Spleen (tissue), 11 donors: ENCODE data around the gene ADNP. TPM values are rescaled to one million over a fixed set of nuclear protein-coding genes. Genes with fewer than 3 reads are reported as not detected.

ENCODE experiments used
- DNase-seq: peaks from one replicate; pipeline ENCODE4 v3.0.0-alpha.2; 2020
- H3K27ac ChIP-seq, 8 donors: fragments of 200-600 bp; sonication (generic) in 7 of 8; 1 replicate in 4 of 8; 2 replicates in 4 of 8; pipeline versions ENCODE4 v1.5.0 to v1.8.0; 2016 to 2021; ENCODE audit warnings: inconsistent platforms in 4 of 8, mild to moderate bottlenecking in 4 of 8, moderate library complexity in 1 of 8
- H3K27me3 ChIP-seq, 7 donors: fragments of 200-600 bp; sonication (generic) in 6 of 7; replicated peaks in 1 of 7; 1 replicate in 4 of 7; 2 replicates in 3 of 7; pipeline versions ENCODE4 v1.5.0 to v1.8.0; 2016 to 2021; ENCODE audit warnings: inconsistent platforms in 3 of 7, mild to moderate bottlenecking in 1 of 7
- H3K36me3 ChIP-seq, 6 donors: fragments of 200-600 bp; sonication (generic) in 5 of 6; 1 replicate in 4 of 6; 2 replicates in 2 of 6; pipeline versions ENCODE4 v1.5.0 to v1.8.0; 2016 to 2021; ENCODE audit warnings: inconsistent platforms in 2 of 6
- H3K4me1 ChIP-seq, 6 donors: fragments of 200-600 bp; sonication (generic) in 5 of 6; 1 replicate in 3 of 6; 2 replicates in 3 of 6; pipeline versions ENCODE4 v1.5.0 to v1.8.0; 2016 to 2021; ENCODE audit warnings: inconsistent platforms in 3 of 6
- H3K4me3 ChIP-seq, 8 donors: fragments of 200-600 bp; sonication (generic) in 7 of 8; 1 replicate in 4 of 8; 2 replicates in 4 of 8; pipeline versions ENCODE4 v1.5.0 to v1.8.0; 2016 to 2021; ENCODE audit warnings: inconsistent platforms in 4 of 8, mild to moderate bottlenecking in 4 of 8, moderate library complexity in 2 of 8
- H3K9me3 ChIP-seq, 8 donors: fragments of 200-600 bp; sonication (generic) in 7 of 8; 1 replicate in 4 of 8; 2 replicates in 4 of 8; pipeline versions ENCODE4 v1.5.0 to v1.8.0; 2016 to 2021; ENCODE audit warnings: inconsistent platforms in 4 of 8
- CTCF ChIP-seq, 11 experiments: fragments of 200-600 bp in 7 of 11; fragments of 450-650 bp in 4 of 11; sonication (generic) in 4 of 11; IDR thresholded peaks in 8 of 11; conservative IDR thresholded peaks in 3 of 11; 1 replicate in 7 of 11; 2 replicates in 4 of 11; pipeline versions ENCODE4 v1.4.0 to v1.8.0; 2016 to 2021; ENCODE audit warnings: antibody characterized with exemption in 11 of 11, inconsistent platforms in 4 of 11, mild to moderate bottlenecking in 1 of 11
- POLR2A ChIP-seq, 3 donors: fragments of 450-650 bp; IDR thresholded peaks; one replicate each; pipeline ENCODE4 v1.5.1; 2017; ENCODE audit warnings: antibody characterized with exemption in 3 of 3, mild to moderate bottlenecking in 1 of 3
- POLR2AphosphoS5 ChIP-seq, 3 donors: sonication (generic); formaldehyde crosslinking; IDR thresholded peaks; one replicate each; pipeline ENCODE4 v1.5.1; 2017; ENCODE audit warnings: antibody characterized with exemption in 3 of 3
- WGBS, 5 donors: extraction: QIAGEN DNeasy Blood & Tissue Kit in 3 of 5; methylation state at CpG; one replicate each; pipeline versions ENCODE4 v1.1.5 to v1.1.7; 2013 to 2018; 5-methylcytosine and 5-hydroxymethylcytosine counted together
- intact Hi-C: fragments of 100-400 bp; cut with DNase I; formaldehyde crosslinking; loops from one replicate; pipeline ENCODE4 v1.15.0; 2023; ENCODE audit warnings: low total_unique reads
- polyA plus RNA-seq, 3 donors: library from polyadenylated mRNA; stranded (reverse); fragments of 200-250 nt; gene quantifications; one replicate each; pipeline ENCODE4 v1.2.1, GENCODE V29; 2013
- total RNA-seq, 7 donors: library from RNA; depleted of rRNA in 3 of 7; stranded (reverse); fragments of >200 nt in 3 of 7; fragmentation: NEBNext Ultra II Directional in 4 of 7; extraction: Animal tissue kit (Norgen Biotek cat#: 25700) in 4 of 7; gene quantifications; one replicate each; pipeline versions ENCODE4 v1.1.0 to v1.2.1, GENCODE V29; 2016 to 2021
- donor health status: healthy with polysubstance abuse.
- donor health status: DM: no; HTN: no; CAD: no; lungs with moderate emphysema.
- donor health status: DM: no; HTN: no; CAD: no.
- donor health status: Bipolar disorder and iron deficiency.
- donor health status: healthy.
- donor health status: DM: no; HTN: no; CAD: no.
- donor health status: DM: yes; HTN: yes; CAD: no.

Gene ADNP
- total and polyA plus RNA-seq, 10 donors, result 30.6 to 78.8 (median 61.3) TPM

DNA sequence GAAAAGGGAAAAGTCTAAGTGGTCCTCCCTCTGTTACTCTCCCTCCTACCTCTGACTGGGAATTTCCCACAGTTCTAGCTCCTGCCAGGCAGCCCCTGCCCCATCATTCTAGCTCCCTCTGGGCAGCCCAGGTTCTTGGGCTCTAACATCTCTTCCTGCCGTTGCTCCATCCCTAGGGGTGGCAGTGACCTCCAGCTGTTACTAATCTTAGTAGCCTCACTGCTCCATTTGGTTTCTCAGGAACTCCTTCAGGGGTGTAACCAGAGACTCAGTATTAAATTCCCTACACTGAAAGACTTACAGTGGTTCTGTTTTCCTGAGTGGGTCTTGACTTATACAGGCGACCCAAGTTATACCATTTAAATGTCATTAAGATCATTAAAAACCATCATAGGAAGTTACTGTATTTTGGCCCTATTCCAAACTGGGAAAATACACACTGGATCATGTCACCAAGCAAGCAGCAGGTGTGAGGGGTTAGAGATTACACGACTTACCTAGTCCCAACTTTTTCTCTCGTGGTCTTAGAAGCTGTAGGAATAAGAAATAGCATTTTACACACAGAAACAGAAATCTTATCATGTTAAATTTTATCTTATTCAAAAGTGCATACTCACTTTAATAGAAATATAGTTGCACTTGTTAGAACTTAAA is 17.0 kb upstream of the ADNP start:
- TF ChIP-seq POLR2A (IDR thresholded peaks at IDR 0.05) (no peak), CTCF (IDR thresholded peaks at IDR 0.05 in 8 of 11, conservative IDR thresholded peaks at IDR 0.05 in 3 of 11) (no peak), POLR2AphosphoS5 (IDR thresholded peaks at IDR 0.05) (no peak)
- DNase-seq, result no peak
- no peaks in the 10 kb centered on the region for H3K9me3 ChIP-seq
- no peaks in the 10 kb centered on the region for H3K27me3 ChIP-seq
- H3K4me3 ChIP-seq, result no peak overlapping the region
- H3K36me3 ChIP-seq, result peaks cover 0 to 100% (median 85%) of the 10 kb centered on the region in 6 donors
- H3K27ac ChIP-seq, result peak overlapping the region in 3 of 8 donors; percentile 20 to 41 (median 33)
- H3K4me1 ChIP-seq, result peaks cover 0 to 46% (median 5%) of the 10 kb centered on the region in 6 donors
- intact Hi-C loops, result no loop called here
- 86 to 99% (median 90%) methylated on average over 4 of the region's 4 CpGs for WGBS, 5 donors

GRCh38 chr20:50943069-50943468 is 11.8 kb upstream of the ADNP start:
- peaks cover 0 to 5% (median 0%) of the 10 kb centered on the region in 6 donors for H3K4me1 ChIP-seq
- H3K27me3 ChIP-seq, result no peaks in the 10 kb centered on the region
- H3K4me3 ChIP-seq, result no peak overlapping the region
- H3K36me3 ChIP-seq, result peaks cover 2 to 100% (median 95%) of the 10 kb centered on the region in 6 donors
- WGBS, 5 donors, result 93 to 96% (median 95%) methylated on average over 7 of the region's 7 CpGs
- H3K27ac ChIP-seq, result no peak overlapping the region
- intact Hi-C loops, result no loop called here
- TF ChIP-seq CTCF (IDR thresholded peaks at IDR 0.05 in 8 of 11, conservative IDR thresholded peaks at IDR 0.05 in 3 of 11), result no peak
- TF ChIP-seq POLR2A (IDR thresholded peaks at IDR 0.05), result no peak
- no peak for TF ChIP-seq POLR2AphosphoS5 (IDR thresholded peaks at IDR 0.05)
- DNase-seq, result no peak
- no peaks in the 10 kb centered on the region for H3K9me3 ChIP-seq

DNA sequence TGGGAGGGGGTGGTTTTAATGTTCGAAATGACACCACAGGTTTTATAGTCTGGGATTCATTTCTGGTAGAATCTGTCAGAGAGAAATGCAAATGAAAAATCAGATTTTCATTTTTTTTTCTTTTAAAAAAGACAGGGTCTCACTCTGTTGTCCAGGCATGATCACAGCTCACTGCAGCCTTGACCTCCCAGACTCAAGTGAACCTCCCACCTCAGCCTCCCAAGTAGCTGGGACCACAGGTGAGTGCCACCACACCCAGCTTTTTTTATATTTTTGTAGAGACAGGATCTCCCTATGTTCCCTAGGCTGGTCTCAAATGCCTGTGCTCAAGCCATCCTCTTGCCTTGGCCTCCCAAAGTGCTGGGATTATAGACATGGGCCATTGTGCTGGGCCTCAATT is 2.4 kb upstream of the ADNP start:
- TF ChIP-seq CTCF (IDR thresholded peaks at IDR 0.05 in 8 of 11, conservative IDR thresholded peaks at IDR 0.05 in 3 of 11), result no peak
- no peak for TF ChIP-seq POLR2AphosphoS5 (IDR thresholded peaks at IDR 0.05)
- no peak for TF ChIP-seq POLR2A (IDR thresholded peaks at IDR 0.05)
- WGBS, 5 donors, result 88 to 100% (median 95%) methylated on average over 1 of the region's 1 CpG
- Histone ChIP-seq H3K27me3 (no peaks in the 10 kb centered on the region), H3K9me3 (no peaks in the 10 kb centered on the region), H3K27ac (no peak overlapping the region), H3K4me1 (peaks cover 7 to 30% (median 22%) of the 10 kb centered on the region in 6 donors), H3K4me3 (no peak overlapping the region), H3K36me3 (peaks cover 0 to 61% (median 46%) of the 10 kb centered on the region in 6 donors)
- intact Hi-C loops, result no loop called here
- no peak for DNase-seq

- no peak for DNase-seq
- Histone ChIP-seq H3K9me3 (no peaks in the 10 kb centered on the region), H3K36me3 (peaks cover 0 to 61% (median 40%) of the 10 kb centered on the region in 6 donors), H3K27ac (peak overlapping the region in 2 of 8 donors; percentile 99), H3K4me3 (no peak overlapping the region), H3K27me3 (no peaks in the 10 kb centered on the region), H3K4me1 (peaks cover 15 to 38% (median 30%) of the 10 kb centered on the region in 6 donors)
- 77 to 88% (median 80%) methylated on average over 1 of the region's 1 CpG for WGBS, 5 donors
- TF ChIP-seq POLR2A (IDR thresholded peaks at IDR 0.05) (no peak), CTCF (IDR thresholded peaks at IDR 0.05 in 8 of 11, conservative IDR thresholded peaks at IDR 0.05 in 3 of 11) (no peak), POLR2AphosphoS5 (IDR thresholded peaks at IDR 0.05) (no peak)
- intact Hi-C loops, result no loop called here
These were observed 1.5 kb upstream of the ADNP start for GRCh38 chr20:50932691-50933280.
